ENCODE data around the gene CLEC19A.

GRCh38 chr16:19284207-19284606 is 1.3 kb upstream of the CLEC19A start:
- TF ChIP-seq FOXP2 (optimal IDR thresholded peaks at IDR 0.05; ENCODE audit: borderline replicate concordance, extremely low read depth, extremely low read length, insufficient read depth) = no peak
- TF ChIP-seq TAF1 (IDR thresholded peaks at IDR 0.05; ENCODE audit: borderline replicate concordance, insufficient read depth, low read length) = no peak
- no peak for TF ChIP-seq POLR2AphosphoS5 (IDR thresholded peaks at IDR 0.05; ENCODE audit: low read depth, low read length)
- TF ChIP-seq REST (IDR thresholded peaks at IDR 0.05; ENCODE audit: insufficient read depth in 1 of 2, low read depth in 2 of 2, low read length in 2 of 2) = no peak
